UCSD-AML1 (cell line): ENCODE data around the gene FBXO31.
A peak's percentile ranks its signal among the peaks of the same experiment; 100 is the strongest.

ENCODE experiments used
- DNase-seq: peaks from one replicate; lab custom pipeline; 2025; ENCODE audit not compliant: unreplicated experiment; lab: John Stamatoyannopoulos, UW

FBXO31 gene

GRCh38 chr16:87316923-87317749 lies 66.4 kb downstream of the FBXO31 start, which contains the start of gene C16orf95:
Gene C16orf95, minus strand, starts transcription at chr16:87317392. Its CDS starts 150 bp downstream, at chr16:87317242.
- peak; percentile 93 for DNase-seq

- DNase-seq: no peak
Measured at GRCh38 chr16:87316450-87316922, 67.1 kb downstream of the FBXO31 start.

- no peak for DNase-seq
Measured at GRCh38 chr16:87314990-87315420, 68.6 kb downstream of the FBXO31 start.

GRCh38 chr16:87312008-87312407 lies 71.6 kb downstream of the FBXO31 start:
- no peak for DNase-seq

- DNase-seq: no peak
Measured at GRCh38 chr16:87311387-87311786, 72.2 kb downstream of the FBXO31 start.

GRCh38 chr16:87310610-87311009 lies 73.0 kb downstream of the FBXO31 start:
- DNase-seq: no peak

GRCh38 chr16:87309620-87310525 lies 73.7 kb downstream of the FBXO31 start:
- no peak for DNase-seq

- DNase-seq: no peak
Measured at GRCh38 chr16:87308826-87309225, 74.8 kb downstream of the FBXO31 start.

GRCh38 chr16:87306516-87306915 lies 77.1 kb downstream of the FBXO31 start:
- DNase-seq: no peak

- peak; percentile 20 for DNase-seq
Measured at GRCh38 chr16:87305505-87306391, 77.8 kb downstream of the FBXO31 start.

- DNase-seq: peak; percentile 70
Measured at GRCh38 chr16:87304951-87305350, 78.6 kb downstream of the FBXO31 start.

GRCh38 chr16:87303962-87304521 lies 79.5 kb downstream of the FBXO31 start:
- DNase-seq: no peak

- peak; percentile 38 for DNase-seq
Measured at GRCh38 chr16:87303431-87303930, 80.1 kb downstream of the FBXO31 start.

GRCh38 chr16:87298857-87299465 lies 84.6 kb downstream of the FBXO31 start:
- no peak for DNase-seq

- DNase-seq: peak; percentile 21
Measured at GRCh38 chr16:87297918-87298631, 85.5 kb downstream of the FBXO31 start.

GRCh38 chr16:87297407-87297806 lies 86.2 kb downstream of the FBXO31 start:
- no peak for DNase-seq

GRCh38 chr16:87295661-87296531 lies 87.7 kb downstream of the FBXO31 start:
- DNase-seq: no peak

- DNase-seq: no peak
Measured at GRCh38 chr16:87295259-87295658, 88.3 kb downstream of the FBXO31 start.
